OCI-LY7 (cell line): Measurements from ENCODE around the gene LRP1-AS. TPM values are rescaled to one million over a fixed set of nuclear protein-coding genes. Genes with fewer than 3 reads are reported as not detected.

Experiments used
- BruUV-seq: library from RNA; stranded (reverse); fragments of 400-500 nt; replicated peaks from 2 replicates; lab custom pipeline; 2021; lab: Mats Ljungman, UMichigan
- CTCF ChIA-PET: fragments of 300-600 bp; sonication (Branson Sonifier 250); formaldehyde crosslinking; loops from one replicate; lab custom pipeline; 2022; ENCODE audit warnings: antibody characterized with exemption; ENCODE audit not compliant: unreplicated experiment; lab: Charles Lee
- POLR2A ChIA-PET: fragments of 300-600 bp; sonication (Branson Sonifier 250); formaldehyde crosslinking; loops from one replicate; lab custom pipeline; 2022; ENCODE audit warnings: antibody characterized with exemption; lab: Charles Lee
- DNase-seq: peaks from one replicate; pipeline ENCODE4 v3.0.0-alpha.2; 2015; ENCODE audit warnings: low spot score
- H2AFZ ChIP-seq: fragments of 200-600 bp; sonication (generic), shearing (Covaris generic); 2 replicates; pipeline ENCODE4 v1.6.1; 2014; ENCODE audit warnings: mild to moderate bottlenecking, antibody characterized with exemption, low read length, moderate library complexity
- H3K27ac ChIP-seq: fragments of 200-600 bp; sonication (generic); 2 replicates; pipeline ENCODE4 v1.5.1; 2014; ENCODE audit warnings: mixed run types, low read depth, mild to moderate bottlenecking, moderate library complexity, low read length, inconsistent platforms; ENCODE audit not compliant: poor library complexity, severe bottlenecking
- H3K36me3 ChIP-seq: fragments of 200-600 bp; sonication (generic); 2 replicates; pipeline ENCODE4 v1.6.1; 2014; ENCODE audit warnings: mild to moderate bottlenecking, antibody characterized with exemption, low read length, moderate library complexity, mixed read lengths; ENCODE audit not compliant: insufficient read depth
- H3K4me1 ChIP-seq: fragments of 200-600 bp; sonication (generic); 2 replicates; pipeline ENCODE4 v1.5.1; 2014; ENCODE audit warnings: mild to moderate bottlenecking, low read length; ENCODE audit not compliant: insufficient read depth, poor library complexity, severe bottlenecking
- H3K4me2 ChIP-seq: fragments of 200-600 bp; sonication (generic); 2 replicates; pipeline ENCODE4 v1.6.1; 2014; ENCODE audit warnings: mild to moderate bottlenecking, low read length
- H3K4me3 ChIP-seq: fragments of 200-600 bp; sonication (generic); 2 replicates; pipeline ENCODE4 v1.5.1; 2014; ENCODE audit warnings: mild to moderate bottlenecking, low read depth, low read length; ENCODE audit not compliant: poor library complexity, severe bottlenecking
- H3K79me2 ChIP-seq: fragments of 200-600 bp; sonication (generic); 2 replicates; pipeline ENCODE4 v1.6.1; 2016; ENCODE audit warnings: low read depth, mild to moderate bottlenecking, low read length, moderate library complexity, mixed read lengths; ENCODE audit not compliant: insufficient read depth
- H3K9me2 ChIP-seq: fragments of 200-600 bp; sonication (generic); 2 replicates; pipeline ENCODE4 v1.6.1; 2016; ENCODE audit warnings: mild to moderate bottlenecking, low read length, mixed read lengths; ENCODE audit not compliant: insufficient read depth
- H3K9me3 ChIP-seq: fragments of 200-600 bp; sonication (generic); 2 replicates; pipeline ENCODE4 v1.6.1; 2014; ENCODE audit warnings: mild to moderate bottlenecking, mixed run types, low read length, mixed read lengths
- H4K20me1 ChIP-seq: fragments of 200-600 bp; sonication (generic); 2 replicates; pipeline ENCODE4 v1.6.1; 2014; ENCODE audit warnings: mild to moderate bottlenecking, antibody characterized with exemption, low read length, moderate library complexity, mixed read lengths; ENCODE audit not compliant: insufficient read depth
- EZH2phosphoT487 ChIP-seq: fragments of 200-600 bp; sonication (generic); IDR thresholded peaks from 2 replicates; pipeline ENCODE4 v1.6.1; 2018; ENCODE audit warnings: low read depth, borderline replicate concordance, mild to moderate bottlenecking, mixed run types, antibody characterized with exemption, low read length, moderate library complexity, mixed read lengths
- intact Hi-C: fragments of 100-400 bp; cut with micrococcal nuclease; formaldehyde crosslinking; loops from one replicate; pipeline ENCODE4 v1.10.0; 2022; ENCODE audit not compliant: unreplicated experiment
- total RNA-seq, 2 experiments: library from RNA; depleted of rRNA in 1 of 2; stranded (reverse); fragments of >200 nt in 1 of 2; shearing (Covaris generic) in 1 of 2; gene quantifications; 2 replicates each; pipeline ENCODE4 v1.2.3, GENCODE V29; 2014 to 2022
- TF ChIP-seq, protein P1 (sequence below): fragments of 200-600 bp; sonication (generic); conservative IDR thresholded peaks from 2 replicates; pipeline ENCODE4 v1.5.1; 2014; ENCODE audit warnings: mild to moderate bottlenecking, antibody characterized with exemption, low read length, moderate library complexity, mixed read lengths

Gene LRP1-AS
- total RNA-seq, 2 experiments from 2014 or later: not detected

DNA sequence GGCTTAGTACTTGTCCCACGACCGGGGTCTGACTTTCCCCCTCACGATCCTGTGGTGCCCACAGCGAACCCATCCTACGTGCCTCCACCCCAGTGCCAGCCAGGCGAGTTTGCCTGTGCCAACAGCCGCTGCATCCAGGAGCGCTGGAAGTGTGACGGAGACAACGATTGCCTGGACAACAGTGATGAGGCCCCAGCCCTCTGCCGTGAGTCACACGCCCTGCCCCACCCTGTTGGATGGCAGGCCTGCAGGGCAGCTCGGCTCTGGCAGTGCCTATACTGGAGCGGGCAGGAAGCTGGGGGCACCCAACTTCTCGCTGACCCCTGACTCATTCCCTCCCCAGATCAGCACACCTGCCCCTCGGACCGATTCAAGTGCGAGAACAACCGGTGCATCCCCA is 18.3 kb upstream of the LRP1-AS start:
- no peak overlapping the region for H3K4me3 ChIP-seq
- POLR2A ChIA-PET: no interaction called here
- H3K4me1 ChIP-seq: peaks cover 17% of the 10 kb centered on the region
- no peaks in the 10 kb centered on the region for H4K20me1 ChIP-seq
- no peak overlapping the region for H2AFZ ChIP-seq
- no peak for DNase-seq
- no TSS peak for BruUV-seq
- no peaks in the 10 kb centered on the region for H3K9me2 ChIP-seq
- intact Hi-C loops: no loop called here
- no peak overlapping the region for H3K4me2 ChIP-seq
- H3K27ac ChIP-seq: no peak overlapping the region
- no peaks in the 10 kb centered on the region for H3K79me2 ChIP-seq
- no peak for TF ChIP-seq EZH2phosphoT487
- TF ChIP-seq, protein P1, sequence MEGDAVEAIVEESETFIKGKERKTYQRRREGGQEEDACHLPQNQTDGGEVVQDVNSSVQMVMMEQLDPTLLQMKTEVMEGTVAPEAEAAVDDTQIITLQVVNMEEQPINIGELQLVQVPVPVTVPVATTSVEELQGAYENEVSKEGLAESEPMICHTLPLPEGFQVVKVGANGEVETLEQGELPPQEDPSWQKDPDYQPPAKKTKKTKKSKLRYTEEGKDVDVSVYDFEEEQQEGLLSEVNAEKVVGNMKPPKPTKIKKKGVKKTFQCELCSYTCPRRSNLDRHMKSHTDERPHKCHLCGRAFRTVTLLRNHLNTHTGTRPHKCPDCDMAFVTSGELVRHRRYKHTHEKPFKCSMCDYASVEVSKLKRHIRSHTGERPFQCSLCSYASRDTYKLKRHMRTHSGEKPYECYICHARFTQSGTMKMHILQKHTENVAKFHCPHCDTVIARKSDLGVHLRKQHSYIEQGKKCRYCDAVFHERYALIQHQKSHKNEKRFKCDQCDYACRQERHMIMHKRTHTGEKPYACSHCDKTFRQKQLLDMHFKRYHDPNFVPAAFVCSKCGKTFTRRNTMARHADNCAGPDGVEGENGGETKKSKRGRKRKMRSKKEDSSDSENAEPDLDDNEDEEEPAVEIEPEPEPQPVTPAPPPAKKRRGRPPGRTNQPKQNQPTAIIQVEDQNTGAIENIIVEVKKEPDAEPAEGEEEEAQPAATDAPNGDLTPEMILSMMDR: no peak
- CTCF ChIA-PET: interaction anchor here (0.5 kb wide), 1 partner anchor 32 kb away, joined by 13 read pairs; no protein-coding TSS in a partner anchor
- H3K36me3 ChIP-seq: no peaks in the 10 kb centered on the region
- no peaks in the 10 kb centered on the region for H3K9me3 ChIP-seq

DNA sequence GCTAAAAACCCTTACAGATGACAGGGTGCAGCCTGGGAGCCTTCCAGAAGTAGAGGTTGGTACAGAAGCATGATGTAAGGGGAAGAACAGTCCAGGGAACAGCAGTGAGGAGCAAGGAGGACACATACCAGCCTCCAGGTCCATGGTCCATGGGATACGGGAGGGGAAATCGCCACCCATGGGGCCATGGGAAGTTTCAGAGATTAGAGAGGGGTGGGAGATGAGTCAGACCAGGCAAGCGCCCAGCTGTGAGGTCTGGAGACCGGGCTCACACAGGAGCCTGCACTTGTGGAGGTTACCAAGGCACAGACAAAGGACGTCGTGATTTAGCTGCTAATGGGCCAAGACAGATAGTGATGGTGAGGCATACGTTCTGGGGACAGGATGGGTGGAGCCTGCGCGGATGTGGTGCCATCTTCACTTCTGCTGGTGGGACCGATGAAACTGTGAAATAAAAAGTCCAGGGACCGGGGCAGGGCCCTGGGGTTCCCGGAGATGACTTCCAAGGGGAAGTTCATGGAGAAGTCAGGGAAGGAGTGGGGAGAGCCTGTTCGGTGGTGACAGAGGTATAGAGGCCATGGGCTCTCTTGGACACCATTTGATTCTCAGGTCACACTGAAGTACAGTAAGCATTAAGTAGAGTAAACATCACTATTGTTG is 17.7 kb upstream of the LRP1-AS start:
- intact Hi-C loops: no loop called here
- CTCF ChIA-PET: interaction anchor here (0.5 kb wide), 1 partner anchor 31 kb away, joined by 13 read pairs; no protein-coding TSS in a partner anchor
- no peak overlapping the region for H3K4me2 ChIP-seq

More for the DNA sequence above, 17.7 kb upstream of the LRP1-AS start:
- H3K79me2 ChIP-seq: no peaks in the 10 kb centered on the region
- no peaks in the 10 kb centered on the region for H3K9me3 ChIP-seq
- POLR2A ChIA-PET: interaction anchor here (0.7 kb wide), 1 partner anchor 37 kb away, joined by 4 read pairs; no protein-coding TSS in a partner anchor
- no peaks in the 10 kb centered on the region for H3K9me2 ChIP-seq
- peaks cover 17% of the 10 kb centered on the region for H3K4me1 ChIP-seq
- H4K20me1 ChIP-seq: no peaks in the 10 kb centered on the region
- H3K27ac ChIP-seq: no peak overlapping the region
- no TSS peak for BruUV-seq
- H2AFZ ChIP-seq: no peak overlapping the region
- TF ChIP-seq, protein P1: no peak
- TF ChIP-seq EZH2phosphoT487: no peak
- no peak overlapping the region for H3K4me3 ChIP-seq
- no peak for DNase-seq
- H3K36me3 ChIP-seq: no peaks in the 10 kb centered on the region
